CD14-positive monocyte (primary cell): ENCODE results near the gene RAB1B. TPM values are rescaled to one million over a fixed set of nuclear protein-coding genes. Genes with fewer than 3 reads are reported as not detected.
A peak's percentile ranks its signal among the peaks of the same experiment; 100 is the strongest.

ENCODE experiments used
- DNase-seq, 3 donors: peaks; one replicate each; pipeline ENCODE4 v3.0.0-alpha.2; 2011 to 2022
- H2AFZ ChIP-seq: 2 replicates; pipeline ENCODE4 v1.6.0; 2012; ENCODE audit warnings: mild to moderate bottlenecking, low read depth, low read length, inconsistent platforms; ENCODE audit not compliant: insufficient read depth, poor library complexity, severe bottlenecking
- H3K27ac ChIP-seq, 2 donors: 1 replicate in 1 of 2; 2 replicates in 1 of 2; pipeline ENCODE4 v1.5.1; 2012 to 2013; ENCODE audit warnings: low read length in 2 of 2, control low read depth in 1 of 2, inconsistent platforms in 1 of 2, low read depth in 1 of 2, mild to moderate bottlenecking in 1 of 2
- H3K27me3 ChIP-seq, 2 donors: one replicate each; pipeline versions ENCODE4 v1.6.0 to v1.6.1; 2011 to 2013; ENCODE audit warnings: low read length in 2 of 2; ENCODE audit not compliant: control insufficient read depth in 2 of 2, insufficient read depth in 2 of 2
- H3K36me3 ChIP-seq, 2 donors: replicated peaks in 1 of 2; 1 replicate in 1 of 2; 2 replicates in 1 of 2; pipeline versions ENCODE4 v1.5.1 to v1.6.1; 2012 to 2013; ENCODE audit warnings: low read length in 2 of 2, control low read depth in 1 of 2, inconsistent platforms in 1 of 2, mild to moderate bottlenecking in 1 of 2; ENCODE audit not compliant: insufficient read depth in 2 of 2, control insufficient read depth in 1 of 2
- H3K4me1 ChIP-seq, 2 donors: 1 replicate in 1 of 2; 2 replicates in 1 of 2; pipeline versions ENCODE4 v1.5.1 to v1.6.1; 2012 to 2013; ENCODE audit warnings: low read length in 2 of 2, control low read depth in 1 of 2, inconsistent platforms in 1 of 2, mild to moderate bottlenecking in 1 of 2, moderate library complexity in 1 of 2; ENCODE audit not compliant: insufficient read depth in 2 of 2, control insufficient read depth in 1 of 2
- H3K4me2 ChIP-seq: replicated peaks from 2 replicates; pipeline ENCODE3; 2012; ENCODE audit warnings: low read length, moderate library complexity, mild to moderate bottlenecking; ENCODE audit not compliant: poor library complexity, severe bottlenecking; ENCODE audit errors: extremely low read depth
- H3K4me3 ChIP-seq, 3 experiments: fragments of 200-600 bp in 1 of 3; sonication (generic) in 1 of 3; replicated peaks in 1 of 3; 1 replicate in 2 of 3; 2 replicates in 1 of 3; pipeline ENCODE4 v1.5.1; 2011 to 2013; ENCODE audit warnings: low read length in 3 of 3, mild to moderate bottlenecking in 3 of 3, control low read depth in 2 of 3, low read depth in 2 of 3, inconsistent platforms in 1 of 3, moderate library complexity in 1 of 3
- H3K79me2 ChIP-seq: 2 replicates; pipeline ENCODE4 v1.6.0; 2012; ENCODE audit warnings: mild to moderate bottlenecking, control low read depth, inconsistent platforms, low read length, moderate library complexity; ENCODE audit not compliant: insufficient read depth
- H3K9ac ChIP-seq: 2 replicates; pipeline ENCODE4 v1.6.0; 2017; ENCODE audit warnings: low read length, mild to moderate bottlenecking; ENCODE audit not compliant: insufficient read depth, poor library complexity, severe bottlenecking
- H3K9me3 ChIP-seq, 2 donors: replicated peaks in 1 of 2; 1 replicate in 1 of 2; 2 replicates in 1 of 2; pipeline versions ENCODE4 v1.5.1 to v1.6.1; 2012 to 2013; ENCODE audit warnings: low read length in 2 of 2, control low read depth in 1 of 2; ENCODE audit not compliant: control insufficient read depth in 1 of 2, insufficient read depth in 1 of 2
- H4K20me1 ChIP-seq: 2 replicates; pipeline ENCODE4 v1.6.0; 2012; ENCODE audit warnings: mild to moderate bottlenecking, low read length, control low read depth, moderate library complexity; ENCODE audit not compliant: insufficient read depth
- H3K27ac Mint-ChIP-seq, 7 donors: one replicate each; pipeline ENCODE4 v1.8.0; 2020; ENCODE audit warnings: mild to moderate bottlenecking in 7 of 7, mixed read lengths in 7 of 7, moderate library complexity in 6 of 7, inconsistent platforms in 2 of 7
- H3K27me3 Mint-ChIP-seq, 3 donors: one replicate each; pipeline ENCODE4 v1.8.0; 2021 to 2022; ENCODE audit warnings: low read depth in 3 of 3, mild to moderate bottlenecking in 3 of 3, mixed read lengths in 3 of 3, moderate library complexity in 3 of 3, inconsistent platforms in 1 of 3
- H3K36me3 Mint-ChIP-seq, 2 donors: one replicate each; pipeline ENCODE4 v1.8.0; 2020; ENCODE audit warnings: mixed read lengths in 2 of 2, inconsistent platforms in 1 of 2, mild to moderate bottlenecking in 1 of 2
- H3K4me1 Mint-ChIP-seq: one replicate; pipeline ENCODE4 v1.8.0; 2020; ENCODE audit warnings: mild to moderate bottlenecking, mixed read lengths
- H3K4me3 Mint-ChIP-seq, 2 donors: one replicate each; pipeline ENCODE4 v1.8.0; 2020; ENCODE audit warnings: mild to moderate bottlenecking in 2 of 2, mixed read lengths in 2 of 2, moderate library complexity in 1 of 2
- H3K9me3 Mint-ChIP-seq, 7 donors: one replicate each; pipeline ENCODE4 v1.8.0; 2020 to 2022; ENCODE audit warnings: mixed read lengths in 7 of 7, mild to moderate bottlenecking in 6 of 7, moderate library complexity in 6 of 7, inconsistent platforms in 2 of 7
- WGBS: methylation state at CpG from one replicate; pipeline ENCODE4 v1.1.5; 2013; ENCODE audit warnings: missing lambda C conversion rate; ENCODE audit not compliant: insufficient coverage; 5-methylcytosine and 5-hydroxymethylcytosine counted together
- intact Hi-C, 2 donors: fragments of 100-400 bp; cut with micrococcal nuclease; formaldehyde crosslinking; loops; one replicate each; pipeline versions ENCODE4 v1.15.0 to v1.15.1; 2023
- polyA plus RNA-seq, 3 donors: library from polyadenylated mRNA; depleted of rRNA in 1 of 3; unstranded in 2 of 3; stranded (reverse) in 1 of 3; fragments of 300-500 nt in 2 of 3; fragments of >200 nt in 1 of 3; fragmentation: Illumina TruSeq in 2 of 3; gene quantifications; 1 replicate in 2 of 3; 2 replicates in 1 of 3; pipeline ENCODE4 v1.2.3, GENCODE V29; 2012 to 2021
- TF ChIP-seq, protein P1 (sequence below): fragments of 200-600 bp; IDR thresholded peaks from one replicate; pipeline ENCODE4 v1.8.0; 2022; ENCODE audit warnings: antibody characterized with exemption, mild to moderate bottlenecking

Gene RAB1B
- polyA plus RNA-seq, 3 donors = 17.9 to 90.5 (median 18.8) TPM

DNA sequence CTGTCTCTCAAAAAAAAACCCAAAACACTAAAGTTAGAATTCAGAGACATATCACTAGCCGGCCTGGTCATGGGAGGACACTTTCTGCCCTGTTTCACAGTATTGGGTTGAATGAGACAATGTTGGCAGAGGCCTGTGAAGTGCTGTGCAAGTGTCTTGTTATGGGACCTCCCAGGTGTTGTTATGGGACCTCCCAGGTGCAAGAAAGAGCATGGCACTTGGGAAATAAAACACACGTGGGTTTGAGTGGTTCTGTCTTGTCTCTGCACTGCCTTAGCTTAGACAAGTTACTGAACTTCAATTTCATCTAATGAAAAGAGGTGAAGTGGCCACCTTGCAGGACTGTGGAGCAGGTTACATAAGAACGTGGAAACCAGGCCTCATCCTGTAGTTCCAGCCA is 28.9 kb upstream of the RAB1B start:
- Histone ChIP-seq H3K4me2 (no peak overlapping the region), H3K9me3 (no peaks in the 10 kb centered on the region), H3K4me1 (no peaks in the 10 kb centered on the region), H3K27ac (no peak overlapping the region), H3K9ac (no peak overlapping the region), H3K79me2 (no peaks in the 10 kb centered on the region), H3K36me3 (peaks cover 68 to 94% of the 10 kb centered on the region in 2 donors), H3K4me3 (no peak overlapping the region), H3K27me3 (no peaks in the 10 kb centered on the region), H2AFZ (no peak overlapping the region), H4K20me1 (no peaks in the 10 kb centered on the region)
- Mint-ChIP-seq H3K36me3 (peaks cover 78 to 84% of the 10 kb centered on the region in 2 donors), H3K4me3 (no peak overlapping the region), H3K9me3 (no peaks in the 10 kb centered on the region), H3K27me3 (peaks cover 0 to 2% (median 0%) of the 10 kb centered on the region in 3 donors), H3K4me1 (no peaks in the 10 kb centered on the region), H3K27ac (peak overlapping the region in 1 of 7 donors; percentile 32)
- no peak for DNase-seq
- WGBS = 90% methylated on average over 3 of the region's 3 CpGs
- TF ChIP-seq, protein P1, sequence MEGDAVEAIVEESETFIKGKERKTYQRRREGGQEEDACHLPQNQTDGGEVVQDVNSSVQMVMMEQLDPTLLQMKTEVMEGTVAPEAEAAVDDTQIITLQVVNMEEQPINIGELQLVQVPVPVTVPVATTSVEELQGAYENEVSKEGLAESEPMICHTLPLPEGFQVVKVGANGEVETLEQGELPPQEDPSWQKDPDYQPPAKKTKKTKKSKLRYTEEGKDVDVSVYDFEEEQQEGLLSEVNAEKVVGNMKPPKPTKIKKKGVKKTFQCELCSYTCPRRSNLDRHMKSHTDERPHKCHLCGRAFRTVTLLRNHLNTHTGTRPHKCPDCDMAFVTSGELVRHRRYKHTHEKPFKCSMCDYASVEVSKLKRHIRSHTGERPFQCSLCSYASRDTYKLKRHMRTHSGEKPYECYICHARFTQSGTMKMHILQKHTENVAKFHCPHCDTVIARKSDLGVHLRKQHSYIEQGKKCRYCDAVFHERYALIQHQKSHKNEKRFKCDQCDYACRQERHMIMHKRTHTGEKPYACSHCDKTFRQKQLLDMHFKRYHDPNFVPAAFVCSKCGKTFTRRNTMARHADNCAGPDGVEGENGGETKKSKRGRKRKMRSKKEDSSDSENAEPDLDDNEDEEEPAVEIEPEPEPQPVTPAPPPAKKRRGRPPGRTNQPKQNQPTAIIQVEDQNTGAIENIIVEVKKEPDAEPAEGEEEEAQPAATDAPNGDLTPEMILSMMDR = no peak
- intact Hi-C loops = no loop called here

DNA sequence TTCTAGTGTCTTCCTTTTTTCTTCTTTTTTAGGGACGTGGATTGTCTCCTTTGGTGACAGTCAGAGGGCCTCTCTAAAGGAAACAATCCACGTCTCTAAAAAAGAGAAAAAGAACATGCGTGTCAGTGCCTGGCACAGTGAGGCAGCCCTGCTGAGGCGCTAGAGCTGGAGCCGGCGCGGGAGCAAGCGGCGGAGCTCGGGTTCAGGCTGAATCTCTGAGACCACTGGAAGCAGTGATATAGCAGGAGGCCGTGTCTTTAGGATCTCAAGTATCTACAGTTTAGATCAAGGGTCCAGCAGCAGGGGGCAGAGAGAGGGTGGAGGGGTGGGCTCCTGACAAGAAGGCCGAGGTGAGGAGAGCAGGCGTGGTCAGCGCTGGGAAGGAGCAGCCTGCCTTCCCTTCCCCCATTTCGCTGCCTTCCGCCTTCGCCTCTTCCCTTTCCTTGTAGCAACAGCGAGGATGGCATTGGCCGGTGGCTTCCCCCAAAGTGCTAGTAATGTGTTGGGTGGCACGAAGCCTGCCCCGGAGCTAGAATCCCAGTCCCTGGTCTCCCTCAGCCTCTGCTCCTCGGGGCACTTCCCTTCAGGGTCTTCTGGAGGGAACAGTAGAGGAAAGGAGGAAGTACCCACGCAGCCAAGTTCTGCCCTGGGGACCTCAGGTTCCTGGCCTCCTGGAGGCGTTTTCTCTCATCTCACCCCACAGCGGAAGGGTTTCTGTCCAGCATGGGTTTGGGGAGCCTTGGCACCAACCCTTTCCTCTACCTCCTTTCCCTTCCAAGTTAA is 28.2 kb upstream of the RAB1B start:
- intact Hi-C loops = no loop called here
- Mint-ChIP-seq H3K27me3 (peaks cover 0 to 2% (median 0%) of the 10 kb centered on the region in 3 donors), H3K9me3 (no peaks in the 10 kb centered on the region), H3K4me3 (no peak overlapping the region), H3K4me1 (no peaks in the 10 kb centered on the region), H3K36me3 (peaks cover 77 to 83% of the 10 kb centered on the region in 2 donors), H3K27ac (peak overlapping the region in 1 of 7 donors; percentile 68)
- WGBS = 86% methylated on average over 15 of the region's 25 CpGs
- no peaks in the 10 kb centered on the region for H3K79me2 ChIP-seq
- H3K9me3 ChIP-seq = no peaks in the 10 kb centered on the region
- H2AFZ ChIP-seq = no peak overlapping the region
- H3K27ac ChIP-seq = no peak overlapping the region
- no peaks in the 10 kb centered on the region for H3K27me3 ChIP-seq
- no peaks in the 10 kb centered on the region for H4K20me1 ChIP-seq
- DNase-seq = no peak
- H3K4me3 ChIP-seq = no peak overlapping the region
- TF ChIP-seq, protein P1 = no peak
- peaks cover 68 to 95% of the 10 kb centered on the region in 2 donors for H3K36me3 ChIP-seq
- H3K4me2 ChIP-seq = no peak overlapping the region
- no peaks in the 10 kb centered on the region for H3K4me1 ChIP-seq
- no peak overlapping the region for H3K9ac ChIP-seq
